Activated T-helper 9 cell treated with anti-CD3 and anti-CD28 coated beads, Interleukin-2, amount 50 U/mL, for 16 hours (primary cell): Measurements from ENCODE around the gene RBMX.
"Not testable (repeated sequence)": the region's sequence is repeated elsewhere in the genome, so short reads cannot be mapped to it uniquely, and the experiment has no call there.

Experiments used
- DNase-seq: peaks from one replicate; pipeline ENCODE4 v3.0.0-alpha.2; 2020; ENCODE audit warnings: low read depth

The RBMX gene

GRCh38 chrX:136878423-136878822 is 2.1 kb downstream of the RBMX start:
- DNase-seq: no peak

- not testable (repeated sequence) for DNase-seq
These were observed 6.4 kb downstream of the RBMX start for GRCh38 chrX:136874114-136874513.

GRCh38 chrX:136873210-136873609 is 7.3 kb downstream of the RBMX start:
- DNase-seq: not testable (repeated sequence)

GRCh38 chrX:136872091-136872700 is 8.3 kb downstream of the RBMX start:
- no peak for DNase-seq

GRCh38 chrX:136870064-136870463 is 10.5 kb downstream of the RBMX start:
- no peak for DNase-seq

GRCh38 chrX:136868283-136869055 is 12.1 kb downstream of the RBMX start:
- no peak for DNase-seq

- no peak for DNase-seq
These were observed 13.0 kb downstream of the RBMX start for GRCh38 chrX:136867518-136867917.

GRCh38 chrX:136867096-136867491 is 13.4 kb downstream of the RBMX start:
- no peak for DNase-seq

GRCh38 chrX:136866337-136867095 is 14.0 kb downstream of the RBMX start:
- DNase-seq: no peak

- DNase-seq: no peak
These were observed 15.0 kb downstream of the RBMX start for GRCh38 chrX:136865270-136866158.

GRCh38 chrX:136863826-136864225 is 16.7 kb downstream of the RBMX start:
- DNase-seq: no peak

GRCh38 chrX:136862546-136862945 is 18.0 kb downstream of the RBMX start:
- DNase-seq: no peak

GRCh38 chrX:136861877-136862276 is 18.6 kb downstream of the RBMX start:
- no peak for DNase-seq

- no peak for DNase-seq
These were observed 22.3 kb downstream of the RBMX start for GRCh38 chrX:136858007-136858756.

- no peak for DNase-seq
These were observed 24.0 kb downstream of the RBMX start for GRCh38 chrX:136856551-136856950.

- no peak for DNase-seq
These were observed 24.5 kb downstream of the RBMX start for GRCh38 chrX:136856050-136856449.

- no peak for DNase-seq
These were observed 29.0 kb downstream of the RBMX start for GRCh38 chrX:136851526-136851925.

GRCh38 chrX:136850441-136851175 is 29.9 kb downstream of the RBMX start:
- no peak for DNase-seq

GRCh38 chrX:136849395-136849794 is 31.1 kb downstream of the RBMX start:
- DNase-seq: no peak

GRCh38 chrX:136847874-136848273 is 32.7 kb downstream of the RBMX start:
- no peak for DNase-seq

- no peak for DNase-seq
These were observed 41.3 kb downstream of the RBMX start for GRCh38 chrX:136839196-136839595.
